GM21390 (cell line): Measurements from ENCODE around the gene DEK.
"Not testable (repeated sequence)": the region's sequence is repeated elsewhere in the genome, so short reads cannot be mapped to it uniquely, and the experiment has no call there.

Experiments
- ATAC-seq: cut with Tn5 transposase; IDR thresholded peaks from one replicate; pipeline ENCODE4 v1.9.1; 2021; ENCODE audit not compliant: unreplicated experiment

The DEK gene, protein sequence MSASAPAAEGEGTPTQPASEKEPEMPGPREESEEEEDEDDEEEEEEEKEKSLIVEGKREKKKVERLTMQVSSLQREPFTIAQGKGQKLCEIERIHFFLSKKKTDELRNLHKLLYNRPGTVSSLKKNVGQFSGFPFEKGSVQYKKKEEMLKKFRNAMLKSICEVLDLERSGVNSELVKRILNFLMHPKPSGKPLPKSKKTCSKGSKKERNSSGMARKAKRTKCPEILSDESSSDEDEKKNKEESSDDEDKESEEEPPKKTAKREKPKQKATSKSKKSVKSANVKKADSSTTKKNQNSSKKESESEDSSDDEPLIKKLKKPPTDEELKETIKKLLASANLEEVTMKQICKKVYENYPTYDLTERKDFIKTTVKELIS

DNA sequence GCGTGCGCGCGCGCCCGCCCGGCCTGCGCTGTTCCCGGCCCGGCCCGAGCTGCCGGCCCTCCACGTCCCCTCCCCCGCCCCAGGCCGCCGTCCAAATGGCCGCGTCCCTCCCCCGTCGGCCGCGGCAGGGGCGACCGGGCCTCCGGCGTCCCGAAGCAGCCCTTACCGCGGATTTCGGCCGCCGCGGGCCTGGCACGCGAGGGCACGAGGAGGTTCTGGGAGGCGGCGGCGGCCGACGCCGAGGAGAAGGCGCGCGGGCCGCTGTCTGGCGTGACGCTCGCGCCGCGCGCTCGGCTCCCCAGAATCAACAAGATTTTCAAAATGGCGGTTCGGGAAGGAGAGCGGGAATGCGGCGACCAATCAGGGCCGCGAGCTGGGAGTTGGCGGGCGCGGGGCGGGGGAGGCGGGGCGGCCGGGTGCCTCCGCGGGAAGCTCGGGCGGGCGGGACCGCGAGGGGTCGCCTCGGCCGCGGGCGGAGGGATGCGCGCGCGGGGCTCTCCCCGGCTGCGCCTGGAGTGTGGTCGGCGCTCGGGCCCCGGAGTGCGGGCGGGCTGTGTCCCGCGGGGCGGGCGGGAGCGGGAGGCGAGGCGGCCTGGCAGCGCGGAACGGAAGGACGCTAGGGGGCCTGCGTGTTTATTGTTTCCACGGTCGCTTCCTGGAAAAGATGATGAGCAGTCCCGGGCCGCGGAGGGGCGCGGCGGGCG is at the start of gene DEK:
DEK (minus strand) TSS at position 312 of the 704 bp plus-strand sequence. CDS start 543 bp downstream, outside the sequence.
- ATAC-seq: peak; percentile 38

DNA sequence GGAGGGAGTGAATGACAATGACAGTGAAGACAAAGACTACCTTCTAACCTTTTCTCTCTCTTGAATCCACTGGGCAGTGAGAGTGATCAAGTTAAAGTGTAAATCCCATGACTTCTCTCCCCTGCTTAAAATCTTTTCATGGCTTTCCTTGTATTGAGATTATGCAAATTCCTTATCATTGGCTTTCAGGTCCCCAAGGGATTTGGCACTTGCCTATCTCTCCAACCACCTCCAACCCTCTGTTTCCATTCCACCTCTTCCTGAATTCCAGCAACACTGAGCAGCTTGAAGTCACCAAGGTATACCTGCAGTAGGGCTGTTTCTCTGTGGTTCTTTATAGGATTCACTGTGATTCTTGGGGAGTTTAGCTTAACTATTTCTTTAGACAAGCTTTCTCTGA is 48.0 kb upstream of the DEK start:
- no peak for ATAC-seq

DNA sequence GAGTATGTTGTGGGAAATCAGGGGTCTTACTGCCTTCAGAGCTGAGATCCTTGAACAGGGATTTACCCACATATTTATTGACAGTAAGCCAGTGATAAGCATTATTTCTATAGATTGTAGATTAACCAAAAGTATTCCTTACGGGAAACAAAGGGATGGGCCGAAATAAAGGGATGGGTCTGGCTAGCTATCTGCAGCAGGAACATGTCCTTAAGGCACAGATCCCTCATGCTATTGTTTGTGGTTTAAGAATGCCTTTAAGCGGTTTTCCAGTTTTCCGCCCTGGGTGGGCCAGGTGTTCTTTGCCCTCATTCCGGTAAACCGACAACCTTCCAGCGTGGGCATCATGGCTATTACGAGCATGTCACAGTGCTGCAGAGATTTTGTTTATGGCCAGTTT is 45.7 kb upstream of the DEK start:
- ATAC-seq: not testable (repeated sequence)

DNA sequence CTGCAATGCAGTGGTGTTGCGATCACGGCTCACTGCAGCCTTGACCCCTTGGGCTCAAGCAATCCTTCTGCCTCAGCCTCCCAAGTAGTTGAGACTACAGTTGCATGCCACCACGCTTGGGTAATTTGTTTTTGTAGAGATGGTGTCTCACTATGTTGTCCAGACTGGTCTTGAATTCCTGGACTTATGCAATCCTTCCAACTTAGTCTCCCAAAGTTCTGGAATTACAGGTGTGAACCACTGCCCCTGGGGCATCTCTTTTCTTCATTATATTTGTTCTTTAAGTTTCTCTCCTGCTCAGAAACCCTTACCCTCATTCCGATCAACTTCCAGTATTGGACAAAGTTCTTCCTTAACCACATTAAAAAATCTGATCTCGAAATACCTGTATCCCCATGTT is 44.7 kb upstream of the DEK start:
- no peak for ATAC-seq

DNA sequence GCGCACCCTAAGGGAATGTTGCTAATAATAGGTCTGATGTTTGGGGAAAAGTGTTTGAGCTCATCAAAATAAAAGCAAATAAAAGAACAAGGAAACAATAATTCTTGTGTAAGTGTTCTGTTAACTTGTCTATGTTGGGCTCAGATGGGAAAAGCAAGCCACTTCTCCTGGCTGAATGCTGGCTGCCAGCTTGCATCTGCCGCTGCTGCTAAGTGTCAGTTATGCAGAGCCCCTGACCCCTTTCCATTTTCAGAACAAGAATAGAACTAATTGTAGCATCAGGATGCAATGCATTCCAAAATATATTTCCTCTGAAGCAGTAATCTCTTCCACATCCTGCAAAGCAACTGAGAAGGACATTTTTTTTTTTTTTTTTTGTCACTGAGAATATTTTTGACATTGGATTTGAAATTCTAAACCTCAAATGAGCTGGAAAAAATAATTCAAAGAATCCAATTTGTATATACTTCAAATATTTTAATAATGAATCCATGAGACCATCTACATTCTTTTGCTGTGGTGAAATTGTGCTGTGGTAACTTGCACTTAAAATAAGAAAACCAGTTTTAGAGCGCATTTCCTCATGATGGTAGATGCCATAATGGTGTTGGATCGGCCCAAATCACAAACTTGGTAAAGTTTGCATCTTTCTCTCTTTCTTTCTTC is 43.9 kb upstream of the DEK start:
- ATAC-seq: no peak

DNA sequence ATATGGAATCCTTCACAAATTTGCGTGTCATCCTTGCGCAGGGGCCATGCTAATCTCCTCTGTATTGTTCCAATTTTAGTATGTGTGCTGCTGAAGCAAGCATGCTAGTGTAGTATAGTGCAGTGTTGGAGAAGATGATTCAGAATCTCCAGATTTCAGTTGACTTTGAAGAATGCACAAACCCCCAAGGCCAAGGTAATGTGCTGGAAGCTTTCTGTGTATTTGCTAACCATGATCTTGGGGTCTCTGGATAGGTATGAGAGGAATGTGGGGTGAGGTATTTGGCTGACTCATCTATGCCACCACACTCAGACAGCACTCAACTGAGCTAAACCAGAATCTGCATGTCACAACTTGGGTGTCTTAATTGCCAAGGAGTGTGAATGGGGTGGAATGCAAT is 42.6 kb upstream of the DEK start:
- no peak for ATAC-seq

DNA sequence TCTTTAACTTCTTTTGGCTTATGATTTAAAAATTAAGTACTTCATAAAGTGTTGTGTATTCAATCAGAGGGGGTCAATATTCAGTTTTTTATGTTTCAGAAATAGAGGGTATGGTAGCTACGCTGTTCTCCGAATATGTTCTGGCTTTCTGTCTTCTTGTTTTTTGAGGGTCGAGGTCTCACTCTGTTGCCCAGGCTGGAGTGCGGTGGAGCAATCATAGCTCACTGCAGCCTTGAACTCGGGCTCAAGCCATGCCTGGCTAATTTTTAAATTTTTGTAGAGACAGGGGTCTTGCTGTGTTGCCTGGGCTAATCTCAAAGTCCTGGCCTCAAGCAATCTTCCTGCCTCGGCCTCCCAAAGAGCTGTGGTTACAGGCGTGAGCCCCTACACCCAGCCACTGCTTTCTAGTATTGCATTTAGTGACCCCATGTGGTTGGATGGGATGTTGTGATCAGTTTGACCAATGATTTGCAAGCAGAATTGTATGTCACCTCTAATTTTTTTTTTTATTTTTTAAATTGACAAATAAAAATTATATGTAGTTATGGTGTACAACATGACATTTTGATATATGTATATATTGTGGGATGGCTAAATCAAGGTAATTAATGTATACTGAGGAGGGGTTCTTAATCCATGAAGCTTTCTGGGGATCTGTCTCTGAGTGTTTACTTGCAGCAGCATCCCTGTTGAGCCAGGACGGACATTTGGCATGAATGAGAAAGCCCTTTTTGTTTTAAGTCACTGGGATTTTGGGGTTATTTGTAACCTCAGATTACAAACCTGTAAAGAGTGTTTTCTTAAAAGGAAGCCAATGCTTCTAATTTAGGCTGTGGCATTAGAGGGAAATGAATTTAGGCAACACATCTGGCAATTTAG is 38.5 kb upstream of the DEK start:
- ATAC-seq: no peak

DNA sequence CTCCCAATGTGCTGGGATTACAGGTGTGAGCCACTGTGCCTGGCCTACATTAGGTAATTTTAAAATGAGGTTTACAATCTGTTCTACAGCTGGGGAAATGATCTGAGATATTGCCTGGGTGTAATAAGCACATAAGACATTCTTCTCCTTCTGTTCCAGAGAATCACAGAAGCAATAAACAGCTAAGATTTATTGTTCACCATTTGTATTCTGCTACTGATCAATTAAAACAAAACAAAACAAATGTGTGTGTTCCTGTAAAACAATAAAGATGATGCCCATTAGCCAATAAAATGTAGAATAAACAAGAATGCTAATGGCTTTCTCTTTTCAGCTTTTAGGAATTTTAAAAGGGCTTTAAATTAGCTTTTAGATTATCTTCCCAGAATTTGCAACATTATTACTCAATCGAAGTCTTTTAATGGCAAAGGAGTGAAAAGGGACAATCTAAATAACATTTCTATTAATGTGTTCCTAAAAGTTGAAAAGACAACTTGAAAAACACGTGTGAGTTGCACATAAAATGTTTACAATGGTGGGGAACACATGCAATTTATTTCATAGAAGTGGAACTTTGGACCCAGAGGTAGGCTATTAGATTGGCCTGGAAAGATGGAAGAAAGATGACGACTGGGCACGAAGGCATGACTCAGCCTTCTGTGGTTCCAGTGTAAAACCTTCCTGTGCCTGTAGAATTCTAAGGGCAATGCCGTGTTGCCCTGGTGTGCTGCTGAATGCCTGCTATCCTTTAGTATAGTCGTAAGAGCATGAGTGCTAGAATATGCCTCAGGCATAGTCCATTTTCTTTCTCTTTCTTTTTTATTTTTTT is 29.0 kb upstream of the DEK start:
- ATAC-seq: no peak

DNA sequence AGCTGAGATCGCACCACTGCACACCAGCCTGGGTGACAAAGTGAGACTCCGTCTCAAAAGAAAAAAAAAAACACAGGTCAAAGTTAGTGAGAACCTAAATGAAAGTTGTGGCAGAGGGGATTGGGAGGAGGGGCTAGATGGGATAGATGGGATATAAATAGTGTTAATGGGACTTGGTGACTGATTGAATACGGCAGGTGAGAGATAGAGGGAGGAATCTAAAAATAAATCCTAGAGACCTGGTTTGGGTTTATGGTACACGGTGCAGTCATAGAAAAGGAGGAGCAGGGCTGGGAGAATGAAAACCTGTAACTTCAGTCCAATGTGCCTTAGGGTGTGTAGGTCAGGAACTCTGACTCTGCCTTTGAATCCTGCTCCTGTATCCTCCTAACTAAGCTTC is 25.0 kb upstream of the DEK start:
- no peak for ATAC-seq

DNA sequence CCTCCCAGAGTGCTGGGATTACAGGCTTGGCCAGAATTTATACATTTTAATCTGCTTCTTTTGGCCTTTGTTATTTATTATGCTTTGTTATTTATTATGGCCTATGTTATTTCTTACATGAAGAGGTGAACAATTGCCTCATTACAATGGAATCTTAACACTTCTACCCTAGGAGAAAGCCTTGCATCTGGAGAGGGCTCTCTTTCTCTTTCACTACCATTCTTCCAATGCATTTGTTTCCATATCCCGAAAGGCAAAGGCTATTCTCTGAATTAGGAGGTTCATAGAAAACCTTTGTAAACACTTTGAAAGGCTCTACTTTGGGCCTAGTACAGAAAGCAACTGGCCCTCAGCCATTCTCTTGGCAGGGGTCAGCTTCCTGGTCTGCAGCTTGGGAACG is 19.9 kb upstream of the DEK start:
- no peak for ATAC-seq

DNA sequence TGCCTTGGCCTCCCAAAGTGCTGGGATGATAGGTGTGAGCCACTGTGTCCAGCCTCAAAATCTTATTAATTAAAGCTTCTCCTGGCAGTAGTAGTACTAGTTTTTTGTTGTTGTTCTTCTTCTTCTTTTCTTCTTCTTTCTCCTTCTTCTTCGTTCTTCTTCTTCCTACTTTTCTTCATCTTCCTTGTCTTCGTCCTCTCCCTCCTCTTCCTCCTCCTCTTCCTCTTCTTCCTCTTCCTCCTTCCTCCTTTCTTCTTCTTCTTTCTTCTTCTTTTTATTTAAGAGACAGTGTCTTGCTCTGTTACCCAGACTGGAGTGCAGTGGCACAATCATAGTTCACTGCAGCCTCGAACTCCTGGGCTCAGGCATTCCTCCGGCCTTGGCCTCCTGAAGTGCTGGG is 17.2 kb upstream of the DEK start:
- ATAC-seq: no peak

DNA sequence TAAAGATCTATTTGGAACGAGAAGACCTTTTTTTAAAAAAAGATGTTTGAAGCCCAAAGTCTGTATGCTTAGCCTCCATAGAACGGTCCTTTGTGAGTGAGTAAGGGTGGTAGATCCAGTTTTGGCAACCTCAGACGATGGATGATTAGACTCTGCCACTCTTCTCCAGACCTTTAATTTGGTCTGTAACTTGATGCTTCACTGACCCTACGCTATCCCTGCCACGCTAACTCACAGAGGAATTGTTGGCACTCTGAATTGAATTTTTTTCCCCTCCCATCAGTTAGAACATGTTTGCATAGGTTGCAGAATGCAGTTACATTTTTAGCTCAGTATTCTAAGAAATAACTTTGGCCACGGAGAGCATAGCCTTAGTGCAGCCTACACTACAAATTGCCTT is 15.8 kb upstream of the DEK start:
- ATAC-seq: no peak

DNA sequence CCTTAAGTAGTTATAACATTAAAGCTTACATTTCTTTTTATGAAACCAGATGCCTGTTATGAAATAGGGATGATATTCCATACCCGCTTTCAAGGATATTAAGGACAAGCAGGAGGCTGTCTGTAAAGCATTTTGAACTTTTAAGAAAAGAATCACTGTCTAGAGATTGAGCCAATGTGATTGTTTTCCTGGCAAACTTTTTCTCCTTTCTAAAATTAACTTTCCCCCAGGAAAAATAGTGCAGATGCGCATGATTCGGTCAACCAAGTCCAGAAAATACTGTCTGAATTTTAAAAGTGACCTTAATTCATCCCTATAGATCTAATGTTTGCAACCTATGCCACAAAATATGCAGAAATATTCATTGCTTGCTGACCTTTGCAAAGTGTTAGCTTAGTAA is 15.1 kb upstream of the DEK start:
- no peak for ATAC-seq

DNA sequence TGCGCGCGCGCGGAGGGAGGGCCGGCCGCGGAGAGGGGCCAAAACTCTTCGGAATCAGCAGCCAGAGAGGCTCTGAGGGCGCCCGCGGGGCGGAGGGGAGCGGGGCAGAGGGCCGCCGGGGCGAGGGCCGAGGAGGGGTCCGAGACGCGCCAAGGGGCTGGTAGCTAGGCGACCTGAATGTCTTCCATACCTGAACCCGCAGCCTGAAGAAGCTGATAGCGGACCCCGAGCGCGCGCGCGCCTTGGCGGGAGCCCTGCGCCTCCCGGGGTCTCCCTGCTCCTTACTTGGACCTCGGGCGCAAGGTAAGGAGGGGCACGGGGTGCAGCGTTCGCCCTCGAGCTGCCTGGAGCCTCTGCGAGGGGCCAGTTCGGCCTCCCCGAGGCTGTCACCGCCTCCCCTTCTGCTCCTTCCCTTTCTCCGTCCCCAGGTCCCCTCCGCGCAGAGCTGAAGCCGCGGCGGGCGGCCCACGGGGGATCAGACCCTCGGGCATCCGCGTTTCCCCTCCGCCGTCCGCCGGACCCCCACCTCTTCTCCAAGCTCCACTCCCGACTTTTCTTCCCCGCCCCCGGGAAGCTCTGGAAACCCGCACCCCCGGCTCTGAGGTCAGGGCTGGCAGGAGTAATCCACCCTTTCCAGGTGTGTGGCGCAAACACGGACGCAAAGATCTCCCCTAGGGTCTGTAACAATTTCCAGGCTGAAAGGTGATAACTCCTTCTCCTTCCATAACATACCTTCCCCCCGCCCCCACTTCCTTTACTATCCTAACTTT is 13.1 kb upstream of the DEK start:
- ATAC-seq: no peak

DNA sequence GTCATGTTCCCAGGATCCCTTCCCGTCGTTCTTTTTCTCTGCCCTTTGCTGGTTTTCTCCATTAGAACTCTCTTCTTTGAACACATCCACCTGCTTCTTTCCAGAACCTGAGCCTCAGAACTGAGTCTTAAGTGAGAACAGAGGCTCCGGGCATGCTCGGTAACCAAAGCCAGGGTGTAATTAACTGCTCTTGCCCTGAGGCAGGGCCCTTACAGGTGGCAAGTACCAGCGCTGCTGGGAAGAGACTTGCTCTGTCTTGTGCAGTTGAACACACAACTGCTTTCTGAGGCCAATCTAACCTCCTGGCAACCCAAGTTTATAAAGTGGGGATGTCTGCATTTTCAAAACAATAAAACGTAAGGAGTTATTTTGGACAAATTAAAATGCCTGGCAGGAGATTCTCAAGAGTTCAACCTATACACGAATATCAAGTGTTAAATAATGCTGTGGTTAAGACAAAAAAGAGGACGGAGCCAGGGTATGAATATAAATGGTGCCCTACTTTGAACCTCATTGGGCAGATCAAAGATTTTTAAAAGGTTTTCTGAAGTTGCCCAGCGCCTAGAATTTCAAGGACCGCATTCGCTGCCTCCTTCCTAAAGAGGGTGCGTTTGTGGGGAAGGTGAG is 12.4 kb upstream of the DEK start:
- no peak for ATAC-seq

DNA sequence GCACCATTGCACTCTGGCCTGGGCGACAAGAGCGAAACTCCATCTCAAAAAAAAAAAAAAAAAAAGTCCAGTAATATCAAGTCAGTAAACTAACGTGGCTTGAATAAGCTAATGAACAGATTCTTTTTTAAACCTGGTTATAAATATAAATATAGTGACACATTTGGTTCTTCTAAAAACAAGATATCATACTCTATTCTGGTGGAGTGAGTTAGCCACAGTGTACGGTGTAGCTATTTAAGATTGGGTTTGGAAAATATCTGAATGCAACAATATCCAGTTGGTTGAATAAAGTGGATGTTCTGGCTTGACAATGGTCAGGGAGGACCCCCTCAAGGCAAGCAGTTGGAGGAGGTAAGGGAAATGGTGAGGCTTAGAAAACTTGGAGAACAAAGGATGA is 5.9 kb upstream of the DEK start:
- ATAC-seq: no peak

DNA sequence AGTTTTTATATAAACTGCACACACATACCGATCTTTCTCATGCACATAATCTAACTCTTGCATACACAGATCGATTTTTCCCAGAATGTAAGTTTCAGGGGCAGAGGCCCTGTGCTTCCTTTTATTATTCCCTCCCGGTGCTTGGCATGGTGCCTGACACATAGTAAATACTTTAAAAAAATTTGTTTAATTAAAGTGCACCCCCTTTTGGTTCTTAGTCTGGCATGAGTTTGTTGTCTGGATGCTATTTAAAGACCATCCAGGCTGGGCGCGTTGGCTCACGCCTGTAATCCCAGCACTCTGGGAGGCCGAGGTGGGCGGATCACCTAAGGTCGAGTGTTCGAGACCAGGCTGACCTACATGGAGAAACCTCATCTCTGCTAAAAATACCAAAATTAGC is 5.4 kb upstream of the DEK start:
- no peak for ATAC-seq

DNA sequence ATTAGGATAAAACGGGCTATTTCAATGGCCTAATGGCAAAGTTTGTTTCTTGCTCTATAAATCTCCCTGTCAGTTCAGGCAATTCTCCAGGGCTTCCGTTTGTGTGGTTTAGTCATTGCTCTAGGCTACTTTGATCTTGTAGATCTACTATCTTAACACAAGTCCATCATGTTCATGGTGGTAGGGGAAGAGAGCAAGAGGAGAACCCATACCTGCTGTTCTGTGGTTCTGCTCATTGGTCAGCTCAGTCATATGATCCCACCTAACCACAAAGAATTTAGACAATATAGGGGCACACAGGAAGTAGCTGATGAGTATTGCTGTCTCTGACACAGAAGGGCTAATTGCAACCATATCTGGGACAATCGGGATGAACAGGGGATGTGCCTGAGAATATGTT is 4.9 kb upstream of the DEK start:
- no peak for ATAC-seq

DNA sequence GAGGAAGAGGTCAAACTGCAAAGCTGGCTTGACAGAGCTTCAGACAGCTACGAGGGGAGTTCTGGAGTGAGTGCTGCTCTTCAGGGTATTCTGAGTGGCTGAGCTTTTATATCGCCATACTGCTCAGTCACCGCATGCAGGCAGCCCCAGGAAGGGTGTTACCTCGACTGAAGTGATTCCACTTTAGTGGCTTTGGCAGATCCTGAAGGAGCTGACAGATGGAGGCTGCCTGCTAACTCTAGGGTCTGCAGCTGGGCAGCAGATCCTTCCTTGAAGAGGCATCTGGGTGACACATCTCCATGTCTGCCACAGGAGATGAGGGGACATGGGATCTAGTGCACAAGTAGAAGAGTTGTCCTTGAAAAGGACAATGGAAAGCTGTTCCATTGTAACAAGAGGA is 3.7 kb upstream of the DEK start:
- no peak for ATAC-seq
